Stimulated activated naive CD8-positive, alpha-beta T cell treated with anti-CD3 and anti-CD28 coated beads, Interleukin-15, Interleukin-2, amounts not matched to agents 100 ng/mL and 50 ng/mL, for 24 hours (primary cell): Measurements from ENCODE around the gene GNG7.
"Not testable (repeated sequence)": the region's sequence is repeated elsewhere in the genome, so short reads cannot be mapped to it uniquely, and the experiment has no call there.

ENCODE experiments used
- H3K27ac Mint-ChIP-seq: one replicate; pipeline ENCODE4 v1.8.0; 2021; ENCODE audit warnings: mild to moderate bottlenecking, mixed read lengths
- H3K27me3 Mint-ChIP-seq: one replicate; pipeline ENCODE4 v1.8.0; 2021; ENCODE audit warnings: mixed read lengths
- H3K36me3 Mint-ChIP-seq: one replicate; pipeline ENCODE4 v1.8.0; 2021; ENCODE audit warnings: low read depth, mixed read lengths
- H3K4me1 Mint-ChIP-seq: one replicate; pipeline ENCODE4 v1.8.0; 2021; ENCODE audit warnings: low read depth, mixed read lengths
- H3K4me3 Mint-ChIP-seq: one replicate; pipeline ENCODE4 v1.8.0; 2021; ENCODE audit warnings: mild to moderate bottlenecking, mixed read lengths
- H3K9me3 Mint-ChIP-seq: one replicate; pipeline ENCODE4 v1.8.0; 2021; ENCODE audit warnings: mixed read lengths

Gene GNG7

DNA sequence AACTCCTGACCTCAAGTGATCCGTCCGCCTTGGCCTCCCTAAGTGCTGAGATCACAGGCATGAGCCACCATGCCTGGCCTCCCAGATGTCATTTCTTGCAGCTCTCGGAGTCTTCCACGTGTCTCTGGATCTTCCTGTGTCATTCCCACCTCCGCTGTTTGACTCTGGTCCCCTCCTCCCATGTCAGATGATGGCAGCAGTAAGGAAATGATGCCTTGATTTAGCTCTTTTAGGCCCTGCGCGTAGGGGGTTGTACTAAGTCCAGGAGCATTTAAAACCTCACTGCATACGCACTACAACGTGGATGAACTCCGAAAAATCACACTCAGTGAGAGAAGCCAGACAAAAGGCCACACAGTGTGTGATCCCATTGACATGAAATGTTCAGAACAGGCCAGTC, 113.1 kb downstream of the GNG7 start:
- H3K27ac Mint-ChIP-seq: no peak overlapping the region
- no peaks in the 10 kb centered on the region for H3K9me3 Mint-ChIP-seq
- no peaks in the 10 kb centered on the region for H3K36me3 Mint-ChIP-seq
- peaks cover 11% of the 10 kb centered on the region for H3K27me3 Mint-ChIP-seq
- no peak overlapping the region for H3K4me3 Mint-ChIP-seq
- peaks cover 4% of the 10 kb centered on the region for H3K4me1 Mint-ChIP-seq

- Mint-ChIP-seq H3K9me3 (no peaks in the 10 kb centered on the region), H3K27me3 (peaks cover 10% of the 10 kb centered on the region), H3K27ac (no peak overlapping the region), H3K36me3 (no peaks in the 10 kb centered on the region), H3K4me3 (no peak overlapping the region), H3K4me1 (peaks cover 4% of the 10 kb centered on the region)
These were observed 114.3 kb downstream of the GNG7 start for GRCh38 chr19:2588081-2588777.

GRCh38 chr19:2587001-2587719, 115.3 kb downstream of the GNG7 start:
- Mint-ChIP-seq H3K27me3 (peaks cover 8% of the 10 kb centered on the region), H3K36me3 (no peaks in the 10 kb centered on the region), H3K9me3 (no peaks in the 10 kb centered on the region), H3K27ac (no peak overlapping the region), H3K4me1 (peaks cover 3% of the 10 kb centered on the region), H3K4me3 (no peak overlapping the region)

- H3K27me3 Mint-ChIP-seq: peaks cover 4% of the 10 kb centered on the region
- H3K4me3 Mint-ChIP-seq: no peak overlapping the region
- H3K27ac Mint-ChIP-seq: no peak overlapping the region
- H3K36me3 Mint-ChIP-seq: no peaks in the 10 kb centered on the region
- peaks cover 3% of the 10 kb centered on the region for H3K4me1 Mint-ChIP-seq
- peaks cover 4% of the 10 kb centered on the region for H3K9me3 Mint-ChIP-seq
These were observed 116.3 kb downstream of the GNG7 start for GRCh38 chr19:2586196-2586595.

DNA sequence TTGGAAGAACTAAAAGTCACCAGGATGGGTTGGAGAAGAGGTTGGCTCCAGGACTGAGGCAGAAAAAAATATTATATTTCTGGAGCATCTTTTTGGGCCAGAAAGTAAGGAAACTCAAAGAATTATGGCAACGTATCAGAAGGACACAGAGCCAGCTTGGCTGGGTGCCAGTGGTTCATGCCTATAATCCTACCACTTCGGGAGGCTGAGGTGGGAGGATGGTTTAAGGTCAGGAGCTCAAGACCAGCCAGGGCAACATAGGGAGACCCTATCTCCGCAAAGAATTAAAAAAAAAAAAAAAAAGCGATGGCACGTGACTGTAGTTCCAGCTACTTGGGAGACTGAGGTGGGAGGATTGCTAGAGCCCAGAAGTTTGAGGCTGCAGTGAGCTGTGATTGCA, 118.5 kb downstream of the GNG7 start:
- Mint-ChIP-seq H3K27ac (no peak overlapping the region), H3K4me1 (peaks cover 3% of the 10 kb centered on the region), H3K36me3 (no peaks in the 10 kb centered on the region), H3K27me3 (peaks cover 4% of the 10 kb centered on the region), H3K9me3 (peaks cover 4% of the 10 kb centered on the region), H3K4me3 (no peak overlapping the region)

- H3K4me3 Mint-ChIP-seq: no peak overlapping the region
- peaks cover 5% of the 10 kb centered on the region for H3K27me3 Mint-ChIP-seq
- peaks cover 4% of the 10 kb centered on the region for H3K9me3 Mint-ChIP-seq
- peaks cover 7% of the 10 kb centered on the region for H3K4me1 Mint-ChIP-seq
- H3K27ac Mint-ChIP-seq: no peak overlapping the region
- H3K36me3 Mint-ChIP-seq: no peaks in the 10 kb centered on the region
These were observed 119.2 kb downstream of the GNG7 start for GRCh38 chr19:2582984-2583956.

GRCh38 chr19:2580396-2580795, 122.1 kb downstream of the GNG7 start:
- H3K4me1 Mint-ChIP-seq, H3K27ac Mint-ChIP-seq, H3K4me3 Mint-ChIP-seq, H3K36me3 Mint-ChIP-seq, H3K27me3 Mint-ChIP-seq, H3K9me3 Mint-ChIP-seq: not testable (repeated sequence)

DNA sequence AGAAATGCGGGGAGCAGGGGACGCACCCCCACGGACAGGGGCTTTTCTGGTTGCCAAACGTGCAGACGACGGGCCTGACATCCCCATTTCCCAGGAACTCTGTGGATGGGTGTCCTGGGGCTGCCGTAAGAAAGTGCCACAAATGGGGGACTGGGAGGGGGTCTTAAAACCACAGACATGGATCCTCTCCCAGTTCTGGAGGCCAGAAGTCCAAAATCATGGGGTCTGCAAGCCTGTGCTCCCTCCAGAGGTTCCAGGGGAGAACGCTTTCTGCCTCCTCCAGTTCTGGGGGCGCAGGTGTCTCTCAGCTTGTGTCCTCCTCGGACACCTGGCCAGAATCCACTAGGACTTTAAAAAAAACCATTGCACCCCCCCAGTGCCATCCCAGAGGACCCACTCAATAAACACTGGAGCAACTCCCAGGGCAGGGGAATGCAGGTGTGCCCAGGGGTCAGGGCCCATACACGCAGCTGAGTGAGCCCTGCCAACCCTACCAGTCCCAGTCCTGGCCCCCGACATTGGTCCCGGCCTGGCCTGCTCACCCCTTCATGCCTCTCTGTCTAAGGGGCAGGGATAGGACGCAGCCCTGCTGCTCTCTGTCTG, 122.7 kb downstream of the GNG7 start:
- Mint-ChIP-seq H3K36me3 (no peaks in the 10 kb centered on the region), H3K4me1 (peaks cover 10% of the 10 kb centered on the region), H3K27me3 (peaks cover 10% of the 10 kb centered on the region), H3K27ac (no peak overlapping the region), H3K9me3 (peaks cover 4% of the 10 kb centered on the region), H3K4me3 (no peak overlapping the region)

GRCh38 chr19:2578901-2579677, 123.4 kb downstream of the GNG7 start:
- H3K9me3 Mint-ChIP-seq: peaks cover 4% of the 10 kb centered on the region
- H3K4me1 Mint-ChIP-seq: peaks cover 10% of the 10 kb centered on the region
- H3K36me3 Mint-ChIP-seq: no peaks in the 10 kb centered on the region
- no peak overlapping the region for H3K27ac Mint-ChIP-seq
- H3K27me3 Mint-ChIP-seq: peaks cover 10% of the 10 kb centered on the region
- H3K4me3 Mint-ChIP-seq: no peak overlapping the region

DNA sequence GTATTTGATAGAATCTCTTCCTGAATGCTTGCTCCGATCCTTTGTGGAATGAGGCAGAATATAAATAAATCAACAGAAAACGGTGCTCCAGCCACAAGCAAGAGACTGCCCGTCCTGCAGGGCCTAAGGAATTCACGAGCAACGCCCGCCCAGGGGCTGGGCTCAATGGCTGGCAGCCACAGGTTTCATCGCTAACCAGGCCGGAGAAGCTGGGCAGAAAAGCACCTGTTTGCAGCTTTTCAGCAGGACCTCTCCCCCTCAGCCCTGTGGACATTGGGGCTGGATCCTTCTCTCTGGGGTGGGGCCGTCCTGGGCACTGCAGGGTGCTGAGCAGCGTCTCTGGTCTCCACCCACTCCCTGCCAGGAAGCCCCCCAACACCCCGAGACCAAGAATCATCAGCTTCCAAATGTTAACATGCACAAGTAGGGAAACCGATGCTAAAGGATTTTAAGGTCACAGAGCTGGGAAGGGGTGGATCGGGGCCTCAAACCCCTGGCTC, 124.1 kb downstream of the GNG7 start:
- no peak overlapping the region for H3K4me3 Mint-ChIP-seq
- peaks cover 10% of the 10 kb centered on the region for H3K27me3 Mint-ChIP-seq
- peaks cover 4% of the 10 kb centered on the region for H3K9me3 Mint-ChIP-seq
- H3K4me1 Mint-ChIP-seq: peaks cover 10% of the 10 kb centered on the region
- no peaks in the 10 kb centered on the region for H3K36me3 Mint-ChIP-seq
- no peak overlapping the region for H3K27ac Mint-ChIP-seq

- peaks cover 4% of the 10 kb centered on the region for H3K9me3 Mint-ChIP-seq
- peaks cover 10% of the 10 kb centered on the region for H3K27me3 Mint-ChIP-seq
- H3K27ac Mint-ChIP-seq: no peak overlapping the region
- peaks cover 10% of the 10 kb centered on the region for H3K4me1 Mint-ChIP-seq
- no peaks in the 10 kb centered on the region for H3K36me3 Mint-ChIP-seq
- no peak overlapping the region for H3K4me3 Mint-ChIP-seq
These were observed 124.7 kb downstream of the GNG7 start for GRCh38 chr19:2577722-2578335.

DNA sequence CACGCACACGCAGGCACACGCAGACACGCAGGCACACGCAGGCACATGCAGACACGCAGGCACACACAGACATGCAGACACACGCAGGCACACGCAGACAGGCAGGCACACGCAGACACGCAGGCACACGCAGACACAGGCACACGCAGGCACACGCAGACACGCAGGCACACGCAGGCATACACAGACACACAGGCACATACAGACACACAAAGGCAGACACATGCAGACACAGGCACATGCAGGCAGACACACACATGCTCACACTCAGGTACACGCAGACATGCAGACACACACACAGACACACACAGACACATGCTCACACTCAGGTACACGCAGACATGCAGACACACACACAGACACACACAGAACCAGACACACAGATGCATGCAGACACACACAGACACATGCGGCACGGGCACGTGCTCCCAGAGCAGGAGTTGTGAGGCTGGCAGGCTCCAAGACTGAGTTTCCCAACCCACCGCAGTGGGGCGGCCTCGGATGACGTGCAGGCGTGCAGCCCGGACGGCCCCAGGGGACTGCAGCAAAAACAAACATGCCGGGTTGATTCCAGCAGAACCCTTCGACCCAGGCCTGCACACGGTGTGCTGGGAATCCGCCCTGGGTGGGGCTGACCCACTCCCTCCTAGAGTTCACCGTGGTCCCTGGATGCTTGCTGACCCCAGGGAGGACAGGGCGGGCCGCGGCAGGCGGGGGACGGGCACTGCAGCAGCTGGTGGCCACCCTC, 126.6 kb downstream of the GNG7 start:
- Mint-ChIP-seq H3K4me1 (peaks cover 7% of the 10 kb centered on the region), H3K4me3 (no peak overlapping the region), H3K27ac (no peak overlapping the region), H3K36me3 (no peaks in the 10 kb centered on the region), H3K9me3 (no peaks in the 10 kb centered on the region), H3K27me3 (peaks cover 6% of the 10 kb centered on the region)

DNA sequence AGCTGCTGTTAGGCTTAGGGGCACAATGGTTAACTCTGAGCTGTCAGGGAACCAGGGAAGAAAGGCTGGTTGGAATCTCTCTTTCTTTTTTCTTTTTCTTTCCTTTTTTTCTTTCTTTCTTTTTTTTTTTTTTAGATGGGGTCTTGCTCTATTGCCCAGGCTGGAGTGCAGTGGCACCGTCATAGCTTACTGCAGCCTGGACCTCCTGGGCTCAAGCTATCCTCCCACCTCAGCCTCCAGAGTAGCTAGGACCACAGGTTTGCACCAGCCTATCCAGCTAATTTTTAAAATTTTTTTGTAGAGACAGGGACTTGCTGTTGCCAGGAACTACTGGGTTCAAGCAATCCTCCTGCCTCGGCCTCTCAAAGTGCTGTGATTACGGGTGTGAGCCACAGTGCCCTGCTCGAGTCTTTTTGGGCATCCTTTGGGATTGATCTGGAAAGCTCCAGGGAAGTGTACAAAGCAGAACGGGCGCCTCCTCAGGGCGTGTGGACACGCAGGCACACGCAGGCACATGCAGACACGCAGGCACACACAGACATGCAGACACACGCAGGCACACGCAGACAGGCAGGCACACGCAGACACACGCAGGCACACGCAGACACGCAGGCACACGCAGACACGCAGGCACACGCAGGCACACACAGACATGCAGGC, 127.4 kb downstream of the GNG7 start:
- no peaks in the 10 kb centered on the region for H3K36me3 Mint-ChIP-seq
- no peak overlapping the region for H3K27ac Mint-ChIP-seq
- H3K9me3 Mint-ChIP-seq: peaks cover 1% of the 10 kb centered on the region
- no peak overlapping the region for H3K4me3 Mint-ChIP-seq
- H3K4me1 Mint-ChIP-seq: peaks cover 7% of the 10 kb centered on the region
- H3K27me3 Mint-ChIP-seq: peaks cover 6% of the 10 kb centered on the region
